ENCODE data around the gene EVC. TPM values are rescaled to one million over a fixed set of nuclear protein-coding genes. Genes with fewer than 3 reads are reported as not detected.

EVC gene
- polyA plus RNA-seq, 3 donors: 38.4 to 56.5 (median 40.4) TPM

- DNase-seq (ENCODE audit: extremely low read depth in 1 of 11, low read depth in 9 of 11, low spot score in 4 of 11): no peak
These were observed 39.3 kb downstream of the EVC start for GRCh38 chr4:5750052-5750945.

GRCh38 chr4:5750946-5751665 is 40.1 kb downstream of the EVC start:
- DNase-seq (ENCODE audit: extremely low read depth in 1 of 11, low read depth in 9 of 11, low spot score in 4 of 11): no peak

- DNase-seq (ENCODE audit: extremely low read depth in 1 of 11, low read depth in 9 of 11, low spot score in 4 of 11): no peak
These were observed 40.8 kb downstream of the EVC start for GRCh38 chr4:5751666-5752375.

GRCh38 chr4:5752376-5753184 is 41.6 kb downstream of the EVC start:
- DNase-seq (ENCODE audit: extremely low read depth in 1 of 11, low read depth in 9 of 11, low spot score in 4 of 11): peak in 1 of 11 donors; percentile 26

- DNase-seq (ENCODE audit: extremely low read depth in 1 of 11, low read depth in 9 of 11, low spot score in 4 of 11): no peak
These were observed 42.4 kb downstream of the EVC start for GRCh38 chr4:5753366-5753765.

GRCh38 chr4:5753766-5754528 is 42.9 kb downstream of the EVC start:
- DNase-seq (ENCODE audit: extremely low read depth in 1 of 11, low read depth in 9 of 11, low spot score in 4 of 11): no peak

- DNase-seq (ENCODE audit: extremely low read depth in 1 of 11, low read depth in 9 of 11, low spot score in 4 of 11): no peak
These were observed 43.5 kb downstream of the EVC start for GRCh38 chr4:5754529-5754881.

GRCh38 chr4:5755161-5755560 is 44.2 kb downstream of the EVC start:
- no peak for DNase-seq (ENCODE audit: extremely low read depth in 1 of 11, low read depth in 9 of 11, low spot score in 4 of 11)

- no peak for DNase-seq (ENCODE audit: extremely low read depth in 1 of 11, low read depth in 9 of 11, low spot score in 4 of 11)
These were observed 44.7 kb downstream of the EVC start for GRCh38 chr4:5755679-5756078.

- DNase-seq (ENCODE audit: extremely low read depth in 1 of 11, low read depth in 9 of 11, low spot score in 4 of 11): no peak
These were observed 45.3 kb downstream of the EVC start for GRCh38 chr4:5756271-5756670.

- DNase-seq (ENCODE audit: extremely low read depth in 1 of 11, low read depth in 9 of 11, low spot score in 4 of 11): no peak
These were observed 46.1 kb downstream of the EVC start for GRCh38 chr4:5757091-5757490.

- DNase-seq (ENCODE audit: extremely low read depth in 1 of 11, low read depth in 9 of 11, low spot score in 4 of 11): no peak
These were observed 46.5 kb downstream of the EVC start for GRCh38 chr4:5757536-5757935.

- no peak for DNase-seq (ENCODE audit: extremely low read depth in 1 of 11, low read depth in 9 of 11, low spot score in 4 of 11)
These were observed 47.0 kb downstream of the EVC start for GRCh38 chr4:5757954-5758353.

- no peak for DNase-seq (ENCODE audit: extremely low read depth in 1 of 11, low read depth in 9 of 11, low spot score in 4 of 11)
These were observed 47.7 kb downstream of the EVC start for GRCh38 chr4:5758741-5759140.

GRCh38 chr4:5759236-5760075 is 48.5 kb downstream of the EVC start:
- no peak for DNase-seq (ENCODE audit: extremely low read depth in 1 of 11, low read depth in 9 of 11, low spot score in 4 of 11)

- DNase-seq (ENCODE audit: extremely low read depth in 1 of 11, low read depth in 9 of 11, low spot score in 4 of 11): no peak
These were observed 49.2 kb downstream of the EVC start for GRCh38 chr4:5760246-5760645.

GRCh38 chr4:5760936-5761480 is 50.0 kb downstream of the EVC start:
- DNase-seq (ENCODE audit: extremely low read depth in 1 of 11, low read depth in 9 of 11, low spot score in 4 of 11): no peak
